ENCODE results near the gene TRIM41.
"Not testable (repeated sequence)": the region's sequence is repeated elsewhere in the genome, so short reads cannot be mapped to it uniquely, and the experiment has no call there.

The TRIM41 gene
- 53.9 to 101 (median 71.9) reads per million in 4 experiments for total RNA-seq

DNA sequence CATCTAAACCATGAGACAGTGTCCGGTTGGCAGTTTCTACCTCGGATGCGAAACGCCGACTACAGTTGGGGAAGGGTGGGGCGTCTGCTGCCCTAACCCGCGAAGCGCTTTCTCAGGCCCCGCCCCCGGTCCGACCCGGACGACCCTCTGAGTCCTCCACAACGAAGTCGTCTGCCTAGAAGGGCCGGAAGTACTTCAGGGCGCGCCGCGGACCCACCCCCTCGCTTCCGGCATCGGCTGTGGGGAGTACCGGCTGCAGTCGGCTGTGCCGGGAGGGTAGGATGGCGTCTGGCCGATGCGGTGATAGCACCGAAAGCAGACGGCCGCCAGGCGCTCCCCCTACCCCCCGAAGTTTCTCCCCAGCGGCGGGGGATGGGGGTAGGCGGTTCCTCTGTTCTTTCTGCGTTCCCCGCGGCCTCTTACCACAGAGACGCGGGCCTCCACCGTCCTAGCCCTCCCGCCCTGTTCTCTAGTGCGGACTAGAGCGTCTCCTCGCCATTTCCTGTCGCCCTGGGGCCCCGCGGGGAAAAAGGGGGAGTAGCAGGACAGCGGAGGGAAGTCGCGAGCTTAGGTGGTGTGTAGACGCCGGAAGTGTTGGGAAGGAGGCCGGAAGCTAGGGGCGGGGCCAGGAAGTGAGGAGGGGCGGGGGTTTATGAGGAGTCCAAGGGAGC, at the start of gene TRIM41:
Gene TRIM41 (plus strand): TSS at position 224 of the 671 bp plus-strand sequence. CDS start 719 bp downstream, outside the sequence.
- no peak for DNase-seq

DNA sequence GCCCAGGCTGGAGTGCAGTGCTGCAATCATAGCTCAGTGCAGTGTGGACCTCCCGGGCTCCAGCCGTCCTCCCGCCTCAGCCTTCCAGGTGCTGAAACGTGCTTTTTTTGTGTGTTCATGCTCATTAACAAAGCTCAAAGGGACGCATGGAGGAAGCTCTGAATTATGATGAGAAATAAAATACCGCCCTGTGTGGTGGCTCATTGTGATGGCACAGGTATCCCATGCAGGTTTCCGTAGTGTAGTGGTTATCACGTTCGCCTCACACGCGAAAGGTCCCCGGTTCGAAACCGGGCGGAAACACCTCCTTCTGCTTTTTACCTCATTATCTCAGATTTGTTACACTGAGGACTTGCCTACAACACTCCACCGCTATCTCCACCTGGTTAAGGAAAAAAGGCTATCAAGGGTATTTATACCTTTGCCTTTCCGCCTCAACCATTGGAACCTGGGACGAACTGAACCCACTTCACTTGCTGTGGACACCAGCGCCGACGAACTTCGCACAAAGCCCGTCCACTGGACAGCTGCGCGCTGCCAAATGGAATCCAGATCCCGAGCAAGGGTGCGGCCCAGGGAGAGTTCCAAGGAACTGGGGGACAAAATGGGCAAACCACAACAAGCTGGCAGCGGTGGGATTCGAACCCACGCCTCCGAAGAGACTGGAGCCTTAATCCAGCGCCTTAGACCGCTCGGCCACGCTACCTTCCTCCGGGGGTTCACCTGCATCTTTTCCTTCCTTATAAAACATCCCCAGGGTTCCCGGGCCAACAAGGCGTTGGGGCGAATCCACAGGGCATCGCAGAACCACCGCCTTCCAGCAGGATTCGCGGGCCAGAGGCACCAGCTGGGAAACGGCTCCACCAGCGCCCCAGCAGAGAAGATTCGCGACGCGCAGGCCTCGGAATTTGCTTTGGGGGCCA, 49.4 kb upstream of the TRIM41 start:
- no peak for DNase-seq

DNA sequence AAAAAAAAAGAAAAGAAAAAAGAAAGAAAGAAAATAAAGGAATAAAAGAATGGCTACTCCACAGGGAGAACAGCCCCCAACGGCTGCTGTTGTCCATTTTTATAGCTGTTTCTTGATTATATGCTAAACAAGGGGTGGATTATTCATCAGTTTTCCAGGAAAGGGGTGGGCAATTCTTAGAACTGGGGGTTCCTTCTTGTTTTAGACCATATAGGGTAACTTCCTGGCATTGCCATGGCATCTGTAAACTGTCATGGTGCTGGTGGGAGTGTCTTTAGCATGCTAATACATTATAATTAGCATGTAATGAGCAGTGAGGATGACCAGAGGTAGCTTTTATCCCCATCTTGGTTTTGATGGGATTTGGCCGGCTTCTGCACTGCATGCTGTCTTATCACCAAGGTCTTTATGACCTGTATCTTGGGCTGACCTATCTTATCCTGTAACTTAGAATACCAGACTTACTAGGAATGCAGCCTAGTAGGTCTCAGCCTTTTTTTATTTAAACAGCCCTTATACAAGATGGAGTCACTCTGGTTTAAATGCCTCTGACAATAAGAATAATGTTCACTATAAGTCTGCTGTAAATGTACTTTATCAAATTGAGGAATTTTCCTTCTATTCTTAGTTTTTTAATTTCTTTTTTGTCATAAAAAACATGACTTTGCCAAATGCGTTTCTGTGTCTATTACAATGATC, 46.7 kb upstream of the TRIM41 start:
- no peak for DNase-seq

DNA sequence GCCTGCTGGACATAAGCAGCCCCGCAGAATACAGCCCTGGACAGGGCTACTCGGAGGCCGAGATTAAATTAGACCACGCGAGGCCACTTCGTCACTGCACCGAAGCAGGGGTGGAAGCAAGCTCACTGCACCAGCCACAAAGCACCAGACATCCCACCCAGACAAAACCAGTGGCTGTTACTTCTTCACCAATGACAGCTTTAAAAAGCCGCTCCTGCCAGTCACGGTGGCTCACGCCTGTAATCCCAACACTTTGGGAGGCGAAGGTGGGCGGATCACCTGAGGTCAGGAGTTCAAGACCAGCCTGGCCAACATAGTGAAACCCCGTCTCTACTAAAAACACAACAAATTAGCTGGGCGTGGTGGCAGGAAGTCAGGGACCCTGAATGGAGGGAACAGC, 45.5 kb upstream of the TRIM41 start:
- DNase-seq: not testable (repeated sequence)

DNA sequence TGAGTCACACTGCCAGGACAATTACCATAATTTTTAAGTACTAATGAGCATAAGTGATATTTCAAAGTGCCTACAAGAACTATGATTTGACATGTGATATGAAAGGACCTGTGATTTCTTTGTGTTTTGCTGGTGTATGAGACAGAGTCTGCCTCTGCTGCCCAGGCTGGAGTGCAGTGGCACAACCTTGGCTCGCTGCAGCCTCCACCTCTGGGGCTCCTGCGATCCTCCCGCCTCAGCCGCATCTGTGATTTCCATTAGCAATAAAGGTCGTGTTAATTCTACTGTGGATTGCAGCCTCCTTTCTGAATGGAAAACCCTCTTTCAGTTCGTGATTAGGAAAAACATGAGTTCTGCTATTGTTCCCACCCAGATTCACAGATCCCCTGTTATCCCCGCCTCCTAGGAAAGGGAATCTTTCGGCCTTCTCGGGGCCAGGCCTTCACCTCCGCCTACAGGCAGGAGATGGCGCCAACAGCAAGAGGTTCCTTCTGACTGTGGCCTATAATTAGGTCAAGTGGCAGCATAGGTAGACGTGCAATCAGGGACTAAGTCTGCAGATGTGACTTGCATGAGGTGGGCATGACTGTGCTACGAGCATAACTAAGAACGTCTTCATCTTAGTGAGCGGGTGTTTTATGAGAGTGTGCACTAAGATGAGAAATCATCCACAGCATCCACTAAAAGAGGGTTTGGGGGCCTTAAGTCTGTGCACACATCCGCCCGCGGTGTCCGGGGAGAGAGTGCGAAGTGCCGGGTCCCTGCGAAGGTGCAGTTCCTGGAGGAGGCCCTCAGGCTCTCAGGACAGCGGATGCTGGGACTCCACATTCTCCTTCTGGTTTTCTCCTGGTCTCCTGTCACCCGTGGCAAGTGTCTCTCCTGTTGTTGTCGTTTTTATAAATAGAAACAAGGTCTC, 41.2 kb upstream of the TRIM41 start:
- no peak for DNase-seq

DNA sequence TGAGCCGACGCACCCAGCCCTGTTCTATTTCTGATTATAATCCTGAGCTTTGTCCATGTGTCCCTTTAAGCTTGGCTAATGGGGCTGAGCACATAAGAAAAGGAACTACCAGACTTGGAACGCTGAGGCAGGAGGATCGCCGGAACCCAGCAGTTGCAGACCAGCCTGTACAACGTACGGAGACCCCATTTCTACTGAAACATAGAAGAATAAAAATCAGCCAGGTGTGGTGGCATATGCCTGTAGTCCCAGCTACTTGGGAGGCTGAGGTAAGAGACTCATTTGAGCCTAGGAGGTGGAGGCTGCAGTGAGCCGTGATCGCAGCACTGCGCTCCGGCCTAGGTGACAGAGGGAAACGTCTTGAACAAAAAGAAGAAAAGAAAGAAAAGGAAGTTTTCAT, 40.4 kb upstream of the TRIM41 start:
- DNase-seq: no peak

DNA sequence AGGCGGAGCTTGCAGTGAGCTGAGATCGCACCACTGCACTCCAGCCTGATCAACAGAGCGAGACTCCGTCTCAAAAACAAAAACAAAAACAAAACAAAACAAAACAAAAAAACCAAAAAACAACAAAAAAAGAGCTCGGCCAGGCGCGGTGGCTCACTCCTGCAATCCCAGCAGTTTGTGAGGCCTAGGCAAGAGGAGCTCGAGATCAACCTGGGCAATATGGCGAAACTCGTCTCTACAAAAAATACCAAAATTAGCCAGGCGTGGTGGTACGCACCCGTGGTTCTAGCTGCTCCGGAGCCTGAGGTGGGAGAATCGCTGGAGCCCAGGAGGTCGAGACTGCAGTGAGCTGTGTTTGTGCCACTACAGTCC, 38.2 kb upstream of the TRIM41 start:
- DNase-seq: no peak

DNA sequence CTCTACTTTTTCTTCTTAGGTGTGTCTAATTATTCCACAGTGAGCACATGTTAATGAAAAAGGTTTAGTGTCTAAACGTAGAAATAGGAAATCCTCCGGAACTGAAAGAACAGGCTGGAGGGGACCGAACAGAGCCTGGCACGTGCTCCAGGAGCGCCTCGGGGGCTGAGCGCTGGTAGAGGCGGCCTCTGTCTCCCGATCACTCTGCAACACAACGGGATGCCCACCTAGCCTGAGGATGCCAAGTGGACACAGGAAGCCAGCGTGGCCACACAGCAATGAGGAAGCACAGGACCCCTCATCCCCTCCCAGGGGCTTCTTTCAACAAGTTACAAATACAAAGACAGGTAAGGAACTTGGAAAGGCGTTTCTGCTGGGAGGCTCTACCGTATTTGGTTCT, 37.5 kb upstream of the TRIM41 start:
- no peak for DNase-seq

DNA sequence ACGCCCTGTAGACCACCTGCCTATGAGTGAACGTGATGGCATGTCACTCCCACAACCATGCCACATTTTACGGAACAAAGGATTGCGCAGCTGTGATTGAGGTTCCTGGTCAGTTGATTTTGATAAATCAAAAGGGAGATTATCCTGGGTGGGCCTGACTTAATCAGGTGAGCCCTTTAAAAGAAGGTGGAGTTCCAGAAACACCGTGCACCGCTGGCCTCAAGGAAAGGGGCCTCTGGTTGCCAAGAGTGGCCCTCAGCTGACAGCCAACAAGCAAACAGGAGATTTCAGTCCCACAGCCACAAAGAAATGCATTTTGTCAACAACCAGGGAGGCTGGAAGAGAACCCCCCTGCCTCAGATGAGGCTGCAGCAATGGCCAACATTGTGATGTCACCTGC, 37.1 kb upstream of the TRIM41 start:
- no peak for DNase-seq

DNA sequence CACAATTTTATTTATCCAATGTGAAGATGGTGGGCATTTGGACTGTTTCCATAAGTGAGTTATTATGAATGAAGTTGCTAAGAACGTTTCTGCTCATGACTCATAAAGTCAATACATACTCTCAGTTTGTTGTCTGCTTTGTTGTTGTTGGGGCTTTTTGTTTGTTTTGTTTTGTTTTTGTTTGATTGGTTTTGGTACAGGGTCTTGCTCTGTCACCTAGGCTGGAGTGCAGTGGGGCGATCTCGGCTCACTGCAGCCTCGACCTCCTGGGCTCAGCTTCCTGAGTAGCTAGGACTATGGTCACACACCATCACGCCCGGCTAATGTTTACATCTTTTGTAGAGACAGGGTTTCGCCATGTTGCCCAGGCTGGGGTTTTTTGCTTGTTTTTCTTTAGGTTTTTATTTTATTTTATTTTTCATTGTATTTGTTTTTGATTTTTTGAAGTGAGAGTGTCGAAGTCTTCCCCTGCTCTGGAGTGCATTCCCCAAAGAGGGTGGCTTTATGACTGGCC, 36.0 kb upstream of the TRIM41 start:
- no peak for DNase-seq

DNA sequence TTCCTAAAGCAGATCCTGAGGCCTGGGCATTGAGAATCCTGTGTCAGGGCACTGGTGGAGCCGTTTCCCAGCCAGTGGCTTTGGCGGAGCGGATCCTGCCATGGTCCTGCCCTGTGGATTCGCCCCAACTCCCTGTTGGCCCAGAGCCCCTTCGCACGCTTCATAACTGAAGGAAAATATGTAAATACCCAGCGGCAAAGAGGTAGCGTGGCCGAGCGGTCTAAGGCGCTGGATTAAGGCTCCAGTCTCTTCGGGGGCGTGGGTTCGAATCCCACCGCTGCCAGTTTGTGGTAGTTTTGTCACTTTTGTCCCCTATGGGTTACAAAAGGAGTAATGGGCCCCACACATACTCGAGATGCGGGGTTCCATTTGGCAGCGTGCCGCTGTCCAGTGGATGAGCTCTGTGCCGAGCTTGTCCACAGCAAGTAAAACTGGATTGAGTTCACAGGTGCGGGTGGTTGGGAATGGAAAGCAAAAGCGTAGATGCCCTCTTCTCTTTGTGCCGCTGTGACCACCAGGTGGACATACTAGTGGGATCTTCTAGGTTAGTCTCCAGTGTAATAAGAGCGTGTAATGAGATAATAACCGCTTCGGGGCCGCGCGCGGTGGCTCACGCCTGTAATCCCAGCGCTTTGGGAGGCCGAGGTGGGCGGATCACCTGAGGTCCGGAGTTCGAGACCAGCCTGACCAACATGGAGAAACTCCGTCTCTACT, 35.4 kb upstream of the TRIM41 start:
- no peak for DNase-seq

DNA sequence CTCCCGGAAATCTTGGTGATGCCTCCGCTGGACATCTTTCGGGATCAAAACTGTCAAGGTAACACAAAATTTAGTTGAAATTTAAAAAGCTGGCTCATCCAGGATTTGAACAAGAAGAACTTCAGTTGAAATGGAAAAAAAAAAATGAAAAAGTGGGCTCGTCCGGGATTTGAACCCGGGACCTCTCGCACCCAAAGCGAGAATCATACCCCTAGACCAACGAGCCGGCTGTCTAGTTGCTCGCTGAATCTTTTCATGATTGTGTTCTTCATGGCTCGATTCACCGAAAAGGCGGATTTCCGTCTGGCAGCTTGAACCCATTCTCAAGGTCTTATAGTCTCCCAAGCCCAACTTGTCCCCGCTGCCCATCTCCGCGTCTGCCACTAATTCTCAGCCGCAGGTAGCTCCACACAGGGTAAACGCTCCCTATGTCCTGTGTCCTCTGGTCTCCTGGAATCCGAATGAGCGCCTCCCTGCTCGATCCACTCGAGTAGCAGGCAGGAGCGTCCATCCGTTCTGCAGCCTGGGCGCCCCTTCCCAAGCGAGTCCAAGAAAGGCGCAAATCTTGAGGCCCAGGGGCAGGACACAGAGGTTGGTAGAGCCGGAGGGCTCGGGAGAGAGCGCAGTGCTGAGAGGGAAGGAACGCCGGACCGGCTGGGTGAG, 34.2 kb upstream of the TRIM41 start:
- DNase-seq: no peak

DNA sequence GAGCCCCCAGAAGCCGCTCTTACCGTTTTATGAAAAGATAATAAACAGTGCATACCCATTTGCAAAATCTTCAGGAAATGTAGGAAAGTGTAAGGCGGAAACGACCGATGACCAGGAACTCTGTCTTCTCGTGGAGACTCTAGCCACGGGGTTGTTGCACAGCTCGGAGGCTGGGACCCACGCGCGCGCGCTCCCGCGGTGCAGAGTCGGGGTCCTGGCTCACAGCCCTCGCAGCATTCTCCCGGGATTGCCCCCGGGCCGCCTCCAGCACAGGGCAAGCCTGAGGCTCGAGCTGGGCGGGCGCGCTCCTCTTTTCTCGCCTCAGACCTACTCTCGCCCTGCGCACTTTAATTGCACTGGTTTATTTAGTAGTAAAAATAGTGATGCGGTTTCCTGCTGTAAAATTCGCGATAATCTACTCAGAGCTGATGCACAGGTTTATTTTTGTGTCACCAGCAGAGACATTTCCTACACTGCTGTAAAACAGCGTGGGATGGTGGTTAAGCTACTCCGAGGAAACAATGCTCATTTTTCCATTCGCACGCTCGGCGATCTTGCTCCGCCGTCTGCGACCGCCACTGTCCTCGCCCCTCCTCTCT, 33.6 kb upstream of the TRIM41 start:
- DNase-seq: no peak

DNA sequence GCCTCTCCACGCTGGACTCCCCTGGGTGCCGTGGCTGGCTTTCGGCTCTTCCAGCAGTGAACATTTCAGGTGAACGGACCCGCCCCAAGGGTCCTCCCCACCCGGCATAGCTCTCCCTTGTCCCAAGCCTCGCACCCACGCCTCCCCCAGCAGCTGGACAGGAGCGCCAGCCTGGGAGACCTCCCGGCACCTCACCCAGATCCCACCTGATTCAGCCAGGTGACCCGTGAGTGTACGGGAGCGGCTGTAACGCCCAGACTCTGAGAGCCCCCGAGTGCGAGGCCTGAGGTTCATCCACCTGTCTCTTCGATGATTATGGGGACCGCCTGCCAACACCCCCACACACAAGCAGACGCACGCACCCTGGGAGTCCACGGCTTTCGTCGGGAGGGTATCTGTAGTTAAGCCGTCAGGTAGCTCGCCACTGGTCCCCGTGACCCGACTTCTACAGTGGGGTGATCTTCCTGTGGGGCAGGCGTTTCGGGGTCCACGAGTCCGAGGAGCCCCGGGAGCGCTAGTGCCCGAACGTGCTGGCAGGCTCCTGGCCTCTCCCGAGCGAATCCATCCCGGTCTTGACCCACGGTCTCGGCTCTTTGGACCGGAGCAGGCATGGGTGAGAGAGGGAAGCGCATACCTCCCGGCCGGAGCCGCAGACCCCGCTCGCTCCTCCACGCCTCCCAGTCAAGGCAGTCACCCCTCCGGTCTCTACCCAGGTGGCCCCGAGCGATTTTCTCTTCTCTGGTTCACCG, 32.9 kb upstream of the TRIM41 start:
- DNase-seq: no peak

DNA sequence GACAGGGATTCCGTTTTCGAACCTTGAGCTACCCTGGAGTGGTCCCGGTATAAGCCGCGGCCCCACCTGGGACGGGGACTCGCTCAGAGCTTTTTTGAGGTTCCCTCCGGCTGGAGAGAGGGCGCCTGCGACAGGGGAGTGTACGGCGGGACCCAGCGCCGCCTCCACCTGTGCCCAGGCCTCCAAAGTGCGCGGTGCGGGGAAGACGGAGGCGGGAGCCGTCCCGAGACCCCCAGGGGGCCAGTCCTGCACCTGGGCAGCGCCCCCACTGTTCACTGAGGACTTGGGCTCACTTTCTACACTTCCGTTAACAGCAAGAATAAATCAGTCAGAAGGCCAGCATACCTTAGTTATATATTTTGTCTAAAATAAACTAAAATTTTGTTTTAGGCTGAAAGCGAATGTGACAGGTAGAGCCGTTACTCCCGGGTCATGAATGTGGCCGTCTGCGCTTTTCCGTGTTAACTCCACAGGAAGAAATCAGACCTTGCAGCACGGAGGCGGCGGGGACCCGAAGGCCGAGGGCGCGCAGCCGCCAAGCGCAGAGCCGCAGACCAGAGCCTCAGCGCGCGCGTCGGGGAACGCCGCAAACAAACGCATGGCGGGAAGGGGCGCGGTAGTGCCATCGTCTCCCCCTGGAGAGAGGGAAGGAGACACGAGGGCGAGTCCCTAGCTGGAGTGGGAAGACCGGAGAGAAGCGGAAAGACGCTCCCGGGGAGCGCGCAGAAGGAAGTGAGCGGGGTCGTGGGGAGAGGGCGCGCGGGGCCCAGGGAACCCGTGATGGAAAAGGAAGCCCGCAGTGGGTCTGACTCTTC, 32.2 kb upstream of the TRIM41 start:
- no peak for DNase-seq

DNA sequence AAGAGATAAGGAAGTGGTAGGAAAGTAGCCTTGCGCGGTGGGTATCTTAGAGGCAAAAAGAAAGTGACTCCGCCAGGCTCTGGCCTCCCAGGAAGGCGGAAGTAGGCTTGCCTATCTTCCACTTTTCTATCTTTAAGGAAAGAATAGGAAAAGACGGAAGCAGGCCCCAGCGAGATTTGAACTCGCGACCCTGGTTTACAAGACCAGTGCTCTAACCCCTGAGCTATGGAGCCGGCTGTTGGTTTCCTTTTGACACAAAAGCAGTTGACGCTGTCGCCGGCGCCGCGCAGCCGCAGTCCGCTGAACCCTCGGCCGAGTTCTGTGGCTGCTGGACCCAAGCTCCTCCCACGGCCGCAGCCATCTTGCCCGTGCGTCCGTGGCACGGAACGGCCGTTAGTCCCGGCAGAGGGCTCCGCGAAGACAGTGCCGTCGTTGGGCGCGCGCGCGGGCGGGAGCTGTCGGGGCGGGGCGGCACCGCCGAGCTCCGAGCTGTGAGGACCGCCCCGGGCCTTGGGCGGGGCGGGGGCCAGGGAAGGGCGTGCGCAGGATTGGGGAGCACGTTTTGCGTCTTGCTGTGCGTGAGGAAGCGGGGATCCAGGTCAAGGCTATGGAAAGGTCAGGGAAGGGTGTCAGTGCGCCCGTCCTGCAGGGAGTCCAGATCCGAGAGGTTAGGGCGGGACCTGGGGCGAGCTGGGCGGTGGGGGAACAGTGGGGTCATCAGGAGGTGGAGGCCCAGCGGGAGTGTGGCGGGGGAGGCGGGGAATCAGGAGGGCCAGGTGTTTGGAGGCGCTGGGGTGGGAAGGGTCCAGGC, 31.4 kb upstream of the TRIM41 start:
- no peak for DNase-seq

DNA sequence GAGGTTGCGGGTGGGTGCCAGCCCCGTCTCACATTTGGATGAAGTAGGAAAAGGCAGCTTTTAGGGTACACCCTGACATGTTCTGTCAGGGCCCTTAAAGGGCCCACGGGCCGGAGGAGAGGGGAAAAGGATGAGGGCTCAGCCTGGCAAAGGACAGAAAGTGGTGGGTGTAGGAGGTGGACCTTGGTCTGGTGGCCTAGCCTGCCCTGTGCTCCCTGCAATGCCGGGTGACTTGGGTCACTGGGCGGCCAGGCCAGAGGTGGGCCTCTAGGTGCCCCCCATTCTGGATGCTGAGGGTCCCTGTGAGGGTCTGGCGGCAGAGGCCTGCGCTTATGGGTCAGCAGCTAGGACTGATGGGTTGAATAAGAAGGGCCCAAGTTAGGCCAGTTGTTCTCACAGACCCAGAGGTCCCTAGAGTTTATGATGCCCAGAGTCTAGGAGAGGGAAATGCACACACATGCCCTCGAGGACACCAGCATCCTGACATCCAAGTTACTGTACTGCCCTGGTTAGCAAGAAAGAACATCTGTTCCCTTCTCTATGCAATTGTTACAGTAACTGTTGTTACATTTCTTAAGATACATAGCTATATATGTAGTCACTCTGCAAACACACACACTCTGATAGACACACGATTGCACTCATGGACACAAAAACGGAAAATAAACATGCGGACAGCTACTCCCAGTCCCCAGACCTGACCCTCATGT, 30.6 kb upstream of the TRIM41 start:
- no peak for DNase-seq

Data from effector CD8-positive, alpha-beta T cell (primary cell).